A549 (cell line): Measurements from ENCODE around the gene TREML1. TPM values are rescaled to one million over a fixed set of nuclear protein-coding genes. Genes with fewer than 3 reads are reported as not detected.
A peak's percentile ranks its signal among the peaks of the same experiment; 100 is the strongest.

Experiments used
- ATAC-seq, 2 experiments: fragments of 200-7000 bp in 1 of 2; fragments of >200 bp in 1 of 2; cut with Nextera tagmentation in 1 of 2; cut with Tn5 transposase in 1 of 2; 3 replicates each; pipeline versions ENCODE4 v1.8.0 to v1.9.1; 2018 to 2020; ENCODE audit warnings: mild to moderate bottlenecking in 1 of 2, moderate library complexity in 1 of 2
- CTCF ChIA-PET: fragments of 300-600 bp; sonication (Branson Sonifier 250); formaldehyde crosslinking; extraction: SDS; loops from one replicate; lab custom pipeline; 2021; ENCODE audit warnings: antibody characterized with exemption, inconsistent platforms; lab: Yijun Ruan, JAX
- POLR2A ChIA-PET: fragments of 350-600 bp; formaldehyde crosslinking; extraction: SDS; loops from one replicate; lab custom pipeline; 2021; ENCODE audit warnings: antibody characterized with exemption, inconsistent platforms; lab: Yijun Ruan, JAX
- DNase-seq, 2 experiments: peaks; one replicate each; pipeline versions ENCODE4 v3.0.0 to v3.0.0-alpha.2; 2011 to 2016; ENCODE audit warnings: low read depth in 1 of 2, low spot score in 1 of 2
- FAIRE-seq: peaks from 2 replicates; lab custom pipeline; 2011; peaks lifted over from hg19 to GRCh38; lab: Jason Lieb, UNC
- H3K27ac ChIP-seq, 2 experiments: fragments of >200 bp; sonication (Bioruptor Twin); formaldehyde crosslinking; 3 replicates each; pipeline ENCODE4 v1.5.1; 2016 to 2017
- H3K4me1 ChIP-seq: fragments of >200 bp; sonication (Bioruptor Twin); formaldehyde crosslinking; 3 replicates; pipeline ENCODE4 v1.6.1; 2016
- H3K4me2 ChIP-seq: fragments of >200 bp; sonication (Bioruptor Twin); formaldehyde crosslinking; 3 replicates; pipeline ENCODE4 v1.6.1; 2016
- H3K4me3 ChIP-seq: fragments of >200 bp; sonication (Bioruptor Twin); formaldehyde crosslinking; 3 replicates; pipeline ENCODE4 v1.5.1; 2016
- H3K9me3 ChIP-seq: fragments of >200 bp; sonication (Bioruptor Twin); formaldehyde crosslinking; 3 replicates; pipeline ENCODE4 v1.6.1; 2016
- BCL3 ChIP-seq: fragments of >200 bp; sonication (Bioruptor Twin); formaldehyde crosslinking; IDR thresholded peaks from 3 replicates; pipeline ENCODE4 v1.6.1; 2016
- CBX2 ChIP-seq: fragments of 200-600 bp; sonication (generic); IDR thresholded peaks from 2 replicates; pipeline ENCODE4 v1.6.1; 2016; ENCODE audit warnings: low read depth, mild to moderate bottlenecking, borderline replicate concordance
- CEBPB ChIP-seq, 2 experiments: fragments of >200 bp in 1 of 2; sonication (Bioruptor Twin) in 1 of 2; formaldehyde crosslinking in 1 of 2; IDR thresholded peaks; 2 replicates each; pipeline ENCODE4 v1.6.1; 2012 to 2016
- CHD4 ChIP-seq: fragments of 200-600 bp; sonication (generic); IDR thresholded peaks from 2 replicates; pipeline ENCODE4 v1.6.1; 2016; ENCODE audit warnings: antibody characterized with exemption, mild to moderate bottlenecking, borderline replicate concordance
- FOSB ChIP-seq: fragments of 250-450 bp; sonication (Bioruptor Pico); IDR thresholded peaks from 2 replicates; pipeline ENCODE4 v1.5.0; 2020; ENCODE audit warnings: mild to moderate bottlenecking, moderate library complexity
- HEYL ChIP-seq: fragments of 250-450 bp; sonication (Bioruptor Pico); IDR thresholded peaks from 2 replicates; pipeline ENCODE4 v1.8.0; 2021; ENCODE audit warnings: mild to moderate bottlenecking, moderate library complexity
- KDM1A ChIP-seq: fragments of 200-600 bp; sonication (generic); IDR thresholded peaks from 2 replicates; pipeline ENCODE4 v1.6.1; 2016; ENCODE audit warnings: low read depth, mild to moderate bottlenecking
- KDM5A ChIP-seq: fragments of 200-600 bp; sonication (generic); IDR thresholded peaks from 2 replicates; pipeline ENCODE4 v1.6.1; 2016; ENCODE audit warnings: antibody characterized with exemption, mild to moderate bottlenecking
- MAFK ChIP-seq: fragments of 450-650 bp; IDR thresholded peaks from 2 replicates; pipeline ENCODE4 v1.6.1; 2014; ENCODE audit not compliant: partially characterized antibody
- MYC ChIP-seq: IDR thresholded peaks from 2 replicates; pipeline ENCODE4 v1.6.1; 2012; ENCODE audit warnings: mild to moderate bottlenecking, inconsistent platforms, low read length, improper control_type of control experiment, borderline replicate concordance
- PBX3 ChIP-seq: IDR thresholded peaks from 2 replicates; pipeline ENCODE4 v1.6.1; 2012
- POLR2A ChIP-seq: IDR thresholded peaks from 2 replicates; pipeline ENCODE4 v1.6.1; 2012; ENCODE audit warnings: mild to moderate bottlenecking, low read length
- RCOR1 ChIP-seq: fragments of 150-350 bp; IDR thresholded peaks from 2 replicates; pipeline ENCODE4 v1.6.1; 2014; ENCODE audit warnings: antibody characterized with exemption, low read length, low read depth
- REST ChIP-seq: fragments of 200-600 bp; sonication (generic); IDR thresholded peaks from 2 replicates; pipeline ENCODE4 v1.6.1; 2016; ENCODE audit warnings: antibody characterized with exemption, mild to moderate bottlenecking, moderate library complexity
- RNF2 ChIP-seq: fragments of 200-600 bp; sonication (generic); IDR thresholded peaks from 2 replicates; pipeline ENCODE4 v1.6.1; 2016; ENCODE audit warnings: low read depth, mild to moderate bottlenecking, antibody characterized with exemption, moderate library complexity, borderline replicate concordance
- USF2 ChIP-seq: fragments of 450-650 bp; IDR thresholded peaks from 2 replicates; pipeline ENCODE4 v1.6.1; 2014; ENCODE audit warnings: antibody characterized with exemption
- WGBS: methylation state at CpG from one replicate; pipeline ENCODE4 v1.1.6; 2017; ENCODE audit errors: missing lambda C conversion rate; 5-methylcytosine and 5-hydroxymethylcytosine counted together
- polyA plus RNA-seq, 4 experiments: library from polyadenylated mRNA; depleted of rRNA in 3 of 4; stranded (reverse); fragments of >200 nt; fragmentation: RNase III in 1 of 4; extraction: RNeasy Plus Mini Kit Qiagen cat#74134 plus additional on column Dnase treatment in 1 of 4; gene quantifications; 2 replicates in 3 of 4; 3 replicates in 1 of 4; pipeline ENCODE4 v1.2.3, GENCODE V29; 2011 to 2017

TREML1 gene
- polyA plus RNA-seq, 2 of the 4 experiments (the other 2 are of a cell fraction) = not detected

DNA sequence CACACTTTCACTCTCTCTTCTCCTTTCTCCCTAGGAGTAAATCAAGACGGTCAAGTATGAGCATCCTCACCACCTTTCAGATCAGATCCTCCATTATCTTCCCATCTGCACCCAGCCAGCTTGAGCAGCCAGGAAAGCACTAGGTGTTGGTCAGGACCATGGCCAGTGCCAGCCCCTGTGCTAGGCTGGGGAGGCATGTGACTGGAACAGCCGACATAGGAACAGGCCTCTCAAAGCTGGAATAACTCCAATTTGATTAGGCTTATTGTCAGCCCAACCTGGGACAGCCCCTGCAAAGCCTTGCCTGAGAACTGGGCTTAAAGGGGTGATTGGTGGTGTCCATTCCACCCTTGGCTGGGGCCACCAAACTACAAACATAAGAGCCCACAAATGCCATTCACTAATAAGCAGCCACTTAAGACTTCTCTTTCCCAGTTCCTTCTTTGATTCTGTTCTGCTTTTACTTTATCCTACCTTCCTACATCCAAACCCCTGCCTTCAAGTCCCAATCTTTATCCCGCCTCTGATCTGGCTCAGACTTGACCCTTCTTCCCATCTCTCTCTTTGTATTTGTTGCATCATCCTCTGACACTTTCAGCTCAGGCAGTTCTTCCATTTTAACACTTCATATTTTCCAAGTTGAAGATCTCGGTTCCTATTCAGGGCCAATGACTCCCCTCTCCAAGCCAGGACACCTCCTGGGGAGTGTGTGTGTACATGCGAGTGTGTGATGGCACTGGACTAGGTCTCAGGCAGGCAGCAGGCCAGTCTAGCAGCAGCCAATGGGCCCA, 13.2 kb upstream of the TREML1 start:
- no peak overlapping the region for H3K4me3 ChIP-seq
- ChIA-PET CTCF (interaction anchor here (1.1 kb wide), 1 partner anchor 15 kb away, joined by 3 read pairs; no protein-coding TSS in a partner anchor), POLR2A (no interaction called here)
- no peaks in the 10 kb centered on the region for H3K4me1 ChIP-seq
- no peak overlapping the region for H3K27ac ChIP-seq
- 27% methylated on average over 5 of the region's 5 CpGs for WGBS
- DNase-seq (no peak), ATAC-seq (no peak), FAIRE-seq (no peak)
- no peak overlapping the region for H3K4me2 ChIP-seq
- no peaks in the 10 kb centered on the region for H3K9me3 ChIP-seq
- TF ChIP-seq BCL3 (no peak), REST (peak; percentile 84)

DNA sequence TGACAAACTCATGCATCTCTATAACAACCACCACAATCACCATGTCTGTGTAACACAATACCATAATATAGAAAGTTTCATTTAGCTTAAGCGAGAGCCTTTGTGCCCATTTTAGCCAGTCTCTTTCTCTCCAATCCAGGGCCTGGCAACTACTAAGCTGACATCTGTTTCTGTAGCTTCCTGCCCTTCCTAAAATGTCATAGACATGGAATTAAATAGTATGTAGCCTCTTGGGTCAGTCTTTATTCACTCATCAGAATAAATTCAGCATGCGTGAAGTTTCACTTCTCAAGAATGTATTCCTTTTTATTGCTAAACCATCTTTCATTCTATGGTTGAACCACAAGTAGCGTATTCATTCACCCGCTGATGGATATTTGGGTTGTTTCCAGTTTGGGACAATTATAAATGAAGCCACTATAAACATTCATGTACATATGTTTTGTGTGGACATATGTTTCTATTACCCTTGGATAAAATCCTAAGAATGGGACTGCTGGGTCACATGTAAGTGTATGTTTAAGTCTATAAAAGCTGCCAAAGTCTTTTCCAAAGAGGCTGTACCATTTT, 10.5 kb upstream of the TREML1 start:
- 74% methylated on average over 4 of the region's 4 CpGs for WGBS
- no peak overlapping the region for H3K4me3 ChIP-seq
- DNase-seq (no peak), ATAC-seq (no peak), FAIRE-seq (no peak)
- CTCF ChIA-PET = interaction anchor here (1.0 kb wide), 1 partner anchor 16 kb away, joined by 3 read pairs; no protein-coding TSS in a partner anchor
- no peaks in the 10 kb centered on the region for H3K9me3 ChIP-seq
- no peak for TF ChIP-seq KDM5A
- TF ChIP-seq CBX2 = no peak
- TF ChIP-seq HEYL = no peak
- TF ChIP-seq RCOR1 = no peak
- TF ChIP-seq POLR2A = no peak
- TF ChIP-seq PBX3 = no peak
- TF ChIP-seq MYC = no peak
- TF ChIP-seq MAFK = no peak
- no peak for TF ChIP-seq USF2
- TF ChIP-seq FOSB (CRISPR knock-in tag) = no peak
- TF ChIP-seq CHD4 = no peak
- no peak for TF ChIP-seq CEBPB (IDR thresholded peaks at IDR 0.05)
- no peak for TF ChIP-seq RNF2
- TF ChIP-seq KDM1A = no peak
- POLR2A ChIA-PET = no interaction called here
- no peak overlapping the region for H3K4me2 ChIP-seq
- no peak overlapping the region for H3K27ac ChIP-seq
- H3K4me1 ChIP-seq = no peaks in the 10 kb centered on the region
